ENCODE measurements around the gene KIAA0513.

DNA sequence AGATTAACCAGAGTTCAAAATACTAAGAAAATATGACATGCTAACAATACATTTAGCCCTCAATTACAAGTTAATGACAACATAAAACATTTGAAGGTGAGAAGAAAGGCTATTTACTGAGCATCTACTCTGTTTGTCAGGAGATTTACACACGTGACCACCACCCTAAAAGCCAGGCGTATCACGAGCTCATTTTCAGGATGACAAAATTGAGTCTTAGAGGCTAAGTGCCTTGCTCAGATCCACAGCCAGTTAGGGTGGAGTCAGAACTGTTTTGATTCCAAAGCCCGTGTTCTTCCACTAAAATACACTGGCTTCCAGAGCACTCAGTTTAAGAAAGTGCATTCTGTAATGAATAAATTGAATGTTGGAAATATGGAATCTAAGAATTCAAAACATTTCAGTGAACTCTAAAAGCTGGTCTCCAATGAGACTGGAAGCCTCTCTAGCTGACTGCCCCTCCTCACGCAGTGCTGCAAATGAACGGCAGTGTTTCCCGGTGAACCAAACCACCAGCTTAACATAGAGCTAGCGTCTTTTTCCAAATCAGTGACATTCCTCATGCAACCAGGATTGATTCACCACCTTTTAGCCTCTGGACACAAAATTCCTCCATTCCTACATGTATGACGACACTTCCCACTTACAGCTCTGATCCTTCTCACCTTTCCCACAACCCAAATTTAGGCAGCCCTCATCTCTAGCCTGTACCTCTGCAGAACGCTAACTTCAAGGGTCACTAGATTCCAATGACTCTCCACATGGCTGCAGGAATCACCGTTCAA is 22.1 kb upstream of the KIAA0513 start:
- TF ChIP-seq SIN3A (IDR thresholded peaks at IDR 0.05; ENCODE audit: borderline replicate concordance, insufficient read depth, low read length) (no peak), FOXP2 (optimal IDR thresholded peaks at IDR 0.05; ENCODE audit: borderline replicate concordance, extremely low read depth, extremely low read length, insufficient read depth) (no peak), POLR2AphosphoS5 (IDR thresholded peaks at IDR 0.05; ENCODE audit: low read depth, low read length) (no peak), TAF1 (IDR thresholded peaks at IDR 0.05; ENCODE audit: borderline replicate concordance, insufficient read depth, low read length) (no peak)
- TF ChIP-seq, protein P1, sequence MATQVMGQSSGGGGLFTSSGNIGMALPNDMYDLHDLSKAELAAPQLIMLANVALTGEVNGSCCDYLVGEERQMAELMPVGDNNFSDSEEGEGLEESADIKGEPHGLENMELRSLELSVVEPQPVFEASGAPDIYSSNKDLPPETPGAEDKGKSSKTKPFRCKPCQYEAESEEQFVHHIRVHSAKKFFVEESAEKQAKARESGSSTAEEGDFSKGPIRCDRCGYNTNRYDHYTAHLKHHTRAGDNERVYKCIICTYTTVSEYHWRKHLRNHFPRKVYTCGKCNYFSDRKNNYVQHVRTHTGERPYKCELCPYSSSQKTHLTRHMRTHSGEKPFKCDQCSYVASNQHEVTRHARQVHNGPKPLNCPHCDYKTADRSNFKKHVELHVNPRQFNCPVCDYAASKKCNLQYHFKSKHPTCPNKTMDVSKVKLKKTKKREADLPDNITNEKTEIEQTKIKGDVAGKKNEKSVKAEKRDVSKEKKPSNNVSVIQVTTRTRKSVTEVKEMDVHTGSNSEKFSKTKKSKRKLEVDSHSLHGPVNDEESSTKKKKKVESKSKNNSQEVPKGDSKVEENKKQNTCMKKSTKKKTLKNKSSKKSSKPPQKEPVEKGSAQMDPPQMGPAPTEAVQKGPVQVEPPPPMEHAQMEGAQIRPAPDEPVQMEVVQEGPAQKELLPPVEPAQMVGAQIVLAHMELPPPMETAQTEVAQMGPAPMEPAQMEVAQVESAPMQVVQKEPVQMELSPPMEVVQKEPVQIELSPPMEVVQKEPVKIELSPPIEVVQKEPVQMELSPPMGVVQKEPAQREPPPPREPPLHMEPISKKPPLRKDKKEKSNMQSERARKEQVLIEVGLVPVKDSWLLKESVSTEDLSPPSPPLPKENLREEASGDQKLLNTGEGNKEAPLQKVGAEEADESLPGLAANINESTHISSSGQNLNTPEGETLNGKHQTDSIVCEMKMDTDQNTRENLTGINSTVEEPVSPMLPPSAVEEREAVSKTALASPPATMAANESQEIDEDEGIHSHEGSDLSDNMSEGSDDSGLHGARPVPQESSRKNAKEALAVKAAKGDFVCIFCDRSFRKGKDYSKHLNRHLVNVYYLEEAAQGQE (IDR thresholded peaks at IDR 0.05; ENCODE audit: insufficient read depth in 1 of 2, low read depth in 2 of 2, low read length in 2 of 2) = no peak
